Activated CD8-positive, alpha-beta memory T cell treated with anti-CD3 and anti-CD28 coated beads, Interleukin-2, amount 50 U/mL, for 1 hour (primary cell): ENCODE data around the gene SH3BGR.
"Not testable (repeated sequence)": the region's sequence is repeated elsewhere in the genome, so short reads cannot be mapped to it uniquely, and the experiment has no call there.

ENCODE experiments used
- DNase-seq: peaks from one replicate; pipeline ENCODE4 v3.0.0-alpha.2; 2020; ENCODE audit errors: extremely low read depth

Gene SH3BGR

DNA sequence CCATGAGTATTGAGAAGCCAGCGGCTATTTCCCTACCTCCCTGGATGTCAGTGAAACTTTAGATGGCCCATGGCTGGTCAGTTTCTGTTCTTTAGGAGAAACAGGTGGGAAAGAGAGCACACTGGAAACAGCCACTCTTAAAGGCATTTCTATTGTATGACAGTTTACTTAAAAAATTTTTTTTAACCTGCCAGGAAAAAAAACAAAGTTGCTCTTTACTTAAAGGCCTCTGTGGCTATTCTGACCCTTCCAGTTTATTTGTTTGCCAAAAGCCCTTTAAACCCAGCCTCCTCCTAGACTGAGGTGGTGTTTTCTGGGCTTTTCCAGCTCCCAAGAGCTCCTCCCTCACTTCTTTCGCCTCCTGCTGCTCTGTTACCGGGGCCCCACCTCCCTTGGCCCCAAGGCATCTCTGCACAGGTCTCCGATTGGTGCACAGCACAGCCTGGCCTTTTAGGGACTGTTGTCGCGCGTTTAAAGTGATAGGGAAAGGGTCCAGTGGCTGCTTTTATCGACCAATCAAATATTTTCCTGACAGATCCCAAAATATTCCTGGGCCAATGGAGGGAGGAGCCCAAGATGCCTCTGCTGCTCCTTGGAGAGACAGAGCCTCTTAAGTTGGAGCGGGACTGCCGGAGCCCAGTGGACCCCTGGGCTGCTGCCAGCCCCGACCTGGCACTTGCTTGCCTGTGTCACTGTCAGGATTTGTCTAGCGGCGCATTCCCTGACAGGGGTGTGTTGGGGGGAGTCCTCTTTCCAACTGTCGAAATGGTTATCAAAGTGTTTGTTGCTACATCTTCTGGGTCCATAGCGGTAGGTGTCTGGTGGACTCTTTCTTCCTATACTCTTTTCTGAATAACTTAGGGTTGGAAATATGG lies at the start of gene SH3BGR:
TSS of gene SH3BGR (plus strand) at position 639 of the 875 bp plus-strand sequence. CDS start at position 766, 127 bp downstream.
- no peak for DNase-seq

DNA sequence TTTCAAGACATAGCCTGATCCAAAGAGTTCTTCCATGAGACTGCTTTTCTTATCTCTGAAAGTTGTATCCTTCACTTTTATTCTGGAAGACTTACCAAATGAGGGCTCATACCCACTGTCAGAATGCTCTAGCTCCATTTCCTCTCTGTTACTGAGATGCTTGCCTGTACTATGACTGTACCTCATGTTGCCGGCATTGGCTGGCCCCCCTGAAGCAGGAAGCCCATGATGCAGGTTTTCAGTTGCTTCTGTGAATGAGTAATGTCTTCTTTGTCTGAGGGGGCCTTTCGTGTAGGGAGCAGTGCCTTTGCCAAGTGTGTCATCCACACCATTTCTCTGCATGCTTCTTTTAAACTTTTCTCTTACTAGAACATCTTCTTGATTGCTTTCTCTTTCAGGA lies 45.7 kb upstream of the SH3BGR start:
- no peak for DNase-seq

DNA sequence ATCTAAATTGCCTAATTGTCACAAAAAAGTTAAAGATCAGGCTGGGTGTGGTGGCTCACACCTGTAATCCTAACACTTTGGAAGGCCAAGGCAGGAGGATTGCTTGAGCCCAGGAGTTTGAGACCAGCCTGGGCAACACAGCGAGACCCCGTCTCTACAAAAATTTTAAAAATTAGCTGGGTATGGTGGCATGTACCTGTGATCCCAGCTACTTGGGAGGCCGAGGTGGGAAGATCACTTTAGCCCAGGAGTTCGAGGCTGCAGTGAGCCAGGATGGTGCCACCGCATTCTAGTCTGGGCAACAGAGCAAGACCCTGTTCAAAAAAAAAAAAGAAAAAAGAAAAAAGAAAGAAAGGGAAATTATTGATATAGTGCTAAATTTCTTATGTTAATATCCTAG lies 32.6 kb upstream of the SH3BGR start:
- not testable (repeated sequence) for DNase-seq

DNA sequence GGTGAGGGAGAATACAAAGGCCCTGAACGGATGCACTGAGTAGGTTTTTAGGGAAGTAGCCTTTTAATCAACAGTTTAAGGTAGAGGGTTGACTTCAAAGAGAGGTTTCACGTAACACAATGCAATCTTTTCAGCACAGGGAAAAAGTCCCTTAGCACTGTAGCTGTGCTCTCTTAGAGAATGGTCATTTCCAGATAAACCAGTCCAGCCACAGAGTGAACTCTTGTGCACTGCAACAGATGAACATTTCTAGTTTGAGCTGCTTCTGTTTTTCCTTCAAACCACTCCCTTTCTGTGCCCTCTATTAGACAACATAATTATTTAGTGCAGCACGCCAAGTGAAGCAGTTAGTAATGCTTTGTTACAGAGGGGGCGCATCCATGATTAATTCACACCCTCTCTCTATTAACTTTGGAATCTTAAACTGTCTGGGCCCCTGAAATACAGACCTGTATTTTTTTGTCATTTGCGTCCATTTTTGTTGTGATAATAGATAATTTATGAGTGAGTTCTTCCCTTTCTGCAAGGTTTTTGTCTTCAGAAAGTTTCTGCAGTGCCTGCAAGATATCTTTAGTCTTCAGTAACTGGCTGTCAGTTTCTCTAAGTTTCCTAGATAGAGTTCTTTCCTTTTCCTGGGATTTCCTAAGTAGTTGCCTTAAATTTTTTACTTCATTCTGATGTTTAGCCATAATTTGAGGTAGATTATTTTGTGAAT lies 29.1 kb upstream of the SH3BGR start:
- no peak for DNase-seq

DNA sequence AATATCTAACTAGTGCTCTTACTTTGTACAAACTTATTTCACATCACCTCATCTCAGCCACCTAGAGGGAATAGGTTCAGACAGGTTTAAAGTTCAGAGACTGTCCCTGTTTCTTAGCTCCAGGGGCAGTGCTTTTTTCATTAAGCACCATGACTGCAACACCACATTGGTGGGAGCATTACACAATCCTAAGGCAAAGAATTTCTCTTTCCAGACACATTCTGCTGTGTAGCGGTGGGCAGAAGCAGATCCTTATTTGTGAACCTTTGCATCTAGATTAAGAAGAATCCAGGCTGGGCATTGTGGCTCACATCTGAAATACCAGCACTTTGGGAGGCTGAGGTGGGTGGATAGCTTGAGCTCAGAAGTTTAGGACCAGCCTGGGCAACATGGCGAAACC lies 22.3 kb upstream of the SH3BGR start:
- no peak for DNase-seq

DNA sequence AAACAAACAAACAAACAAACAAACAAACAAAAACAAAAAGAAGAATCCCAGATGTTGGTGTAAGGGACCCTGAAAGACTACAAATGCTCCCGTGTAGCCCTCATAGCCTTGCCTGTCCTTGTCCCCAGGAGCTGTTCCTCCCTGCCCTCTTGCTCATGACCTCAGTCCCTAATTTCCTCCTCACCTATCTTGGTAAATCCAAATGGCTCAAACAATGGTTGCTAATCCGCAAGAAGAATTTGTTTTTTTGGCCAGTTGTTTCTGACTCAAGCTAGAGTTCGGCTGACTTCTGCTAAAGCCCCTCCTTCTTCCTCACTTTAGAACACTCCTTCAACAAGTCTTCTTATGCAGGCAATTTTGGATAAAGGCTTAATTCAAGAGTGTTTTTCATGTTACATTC lies 21.8 kb upstream of the SH3BGR start:
- no peak for DNase-seq

DNA sequence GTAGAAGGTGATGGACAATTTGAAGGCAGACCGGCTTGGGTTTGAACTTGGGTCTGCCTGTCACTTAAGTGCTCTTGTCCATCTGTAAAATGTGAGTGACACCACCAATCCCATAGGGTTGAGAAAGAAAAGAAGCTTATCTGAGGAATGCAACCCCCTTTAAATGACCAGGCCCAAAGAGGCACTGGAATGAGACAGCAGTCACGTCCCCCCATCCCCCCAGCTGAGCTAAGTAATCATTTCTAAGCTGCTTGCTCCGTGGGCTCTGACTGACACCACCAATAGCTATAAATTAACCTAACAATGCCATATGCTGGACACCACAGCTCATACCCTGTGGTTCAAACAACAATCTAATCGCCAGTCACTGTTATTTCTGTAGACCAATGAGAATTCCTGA lies 21.3 kb upstream of the SH3BGR start:
- DNase-seq: no peak

DNA sequence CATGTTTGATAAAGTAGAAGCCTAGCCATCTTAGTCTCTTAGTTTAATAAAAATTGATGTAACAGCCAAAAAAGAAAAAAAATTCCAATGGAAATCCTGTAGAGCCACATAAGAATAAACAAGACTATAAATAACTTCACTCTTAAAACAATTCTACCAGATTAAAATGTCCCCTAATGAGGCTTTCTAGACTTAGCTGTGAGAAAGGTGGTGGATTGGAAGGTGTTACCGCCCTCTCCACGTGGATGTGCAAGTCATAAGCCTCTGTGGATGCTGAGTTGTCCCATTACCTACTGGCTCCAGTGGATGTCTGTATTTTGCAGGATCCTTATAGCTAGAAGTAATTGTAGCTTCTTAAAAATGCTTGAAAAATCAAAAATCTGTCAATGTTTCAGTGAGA lies 20.8 kb upstream of the SH3BGR start:
- DNase-seq: no peak

DNA sequence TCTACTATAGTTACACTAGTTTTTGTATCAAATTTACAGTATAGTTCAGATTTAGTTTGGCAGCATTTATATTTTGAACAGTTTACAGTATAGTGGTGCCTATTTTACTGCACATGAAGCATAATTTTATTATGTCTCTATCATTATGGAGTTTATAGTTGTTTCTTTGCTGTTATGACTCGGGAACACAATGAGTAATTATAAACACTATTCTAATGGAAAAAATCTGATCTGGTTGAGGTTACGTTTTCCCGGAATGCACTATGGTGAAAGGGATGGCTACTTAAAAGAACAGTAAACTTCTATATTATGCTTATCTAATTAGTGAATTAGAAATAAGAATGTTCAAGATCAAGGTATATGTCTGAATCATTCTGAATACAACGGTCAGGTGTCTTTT lies 16.8 kb upstream of the SH3BGR start:
- no peak for DNase-seq

DNA sequence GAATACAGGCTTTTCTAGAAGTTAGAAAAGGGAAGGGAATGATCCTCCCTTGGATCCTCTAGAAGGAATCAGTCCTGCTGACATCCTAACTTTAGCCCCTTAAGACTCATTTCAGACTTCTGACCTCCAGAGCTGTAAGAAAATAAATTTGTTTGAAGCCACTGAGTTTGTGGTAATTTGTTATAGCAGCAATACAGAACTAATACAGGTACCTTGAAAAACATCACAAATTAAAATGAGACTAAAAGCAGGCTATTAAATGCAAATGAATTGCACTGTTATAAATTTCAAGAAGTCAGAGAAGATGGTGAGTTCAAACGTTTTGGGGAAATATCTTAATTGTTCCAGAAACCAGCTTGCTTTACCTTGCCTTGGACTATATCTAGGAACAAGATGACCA lies 12.5 kb upstream of the SH3BGR start:
- DNase-seq: no peak

DNA sequence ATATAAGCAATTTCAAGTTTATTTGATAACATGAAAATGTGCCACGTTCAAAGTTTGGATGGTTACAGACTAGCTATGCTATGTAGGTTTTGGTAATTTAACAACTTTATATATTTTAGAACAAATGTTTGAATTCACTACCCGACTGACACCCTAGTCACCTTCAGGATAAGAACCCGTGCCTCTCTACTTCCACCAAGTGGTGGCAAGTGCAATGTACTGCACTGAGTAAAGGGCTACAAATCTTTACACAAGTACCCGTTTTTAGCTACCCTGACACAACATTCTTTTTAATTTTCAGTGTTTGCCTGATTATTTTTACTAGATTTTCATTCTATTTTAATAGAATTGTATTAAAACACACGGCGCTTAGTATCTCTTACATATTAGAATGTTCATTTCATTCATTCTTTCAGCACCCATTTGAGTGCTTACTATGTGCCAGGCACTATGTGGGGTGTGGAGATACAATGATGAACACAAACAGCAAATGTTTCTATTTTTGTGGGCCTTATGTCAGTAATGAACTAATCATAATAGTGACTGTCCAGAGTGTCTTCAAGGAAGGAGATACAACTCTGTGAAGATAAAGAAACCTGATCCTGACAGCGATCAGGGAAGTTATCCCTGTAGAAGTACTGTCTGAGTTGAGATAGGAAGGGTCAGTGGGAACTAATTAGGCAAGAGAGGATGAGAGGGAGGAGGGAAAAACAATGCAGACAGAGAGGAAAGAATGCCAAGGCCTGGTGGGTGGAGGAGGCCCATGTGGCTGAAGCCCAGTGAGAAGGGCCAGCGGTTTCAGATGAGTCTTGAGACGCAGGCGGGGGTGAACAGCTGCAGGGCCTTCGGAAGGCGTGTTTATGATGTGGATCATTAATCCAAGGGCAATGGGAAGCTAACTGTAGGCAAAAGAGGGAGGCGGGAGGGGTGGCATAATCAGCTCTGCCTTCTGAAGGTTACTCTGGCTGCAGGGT lies 10.0 kb upstream of the SH3BGR start:
- no peak for DNase-seq

DNA sequence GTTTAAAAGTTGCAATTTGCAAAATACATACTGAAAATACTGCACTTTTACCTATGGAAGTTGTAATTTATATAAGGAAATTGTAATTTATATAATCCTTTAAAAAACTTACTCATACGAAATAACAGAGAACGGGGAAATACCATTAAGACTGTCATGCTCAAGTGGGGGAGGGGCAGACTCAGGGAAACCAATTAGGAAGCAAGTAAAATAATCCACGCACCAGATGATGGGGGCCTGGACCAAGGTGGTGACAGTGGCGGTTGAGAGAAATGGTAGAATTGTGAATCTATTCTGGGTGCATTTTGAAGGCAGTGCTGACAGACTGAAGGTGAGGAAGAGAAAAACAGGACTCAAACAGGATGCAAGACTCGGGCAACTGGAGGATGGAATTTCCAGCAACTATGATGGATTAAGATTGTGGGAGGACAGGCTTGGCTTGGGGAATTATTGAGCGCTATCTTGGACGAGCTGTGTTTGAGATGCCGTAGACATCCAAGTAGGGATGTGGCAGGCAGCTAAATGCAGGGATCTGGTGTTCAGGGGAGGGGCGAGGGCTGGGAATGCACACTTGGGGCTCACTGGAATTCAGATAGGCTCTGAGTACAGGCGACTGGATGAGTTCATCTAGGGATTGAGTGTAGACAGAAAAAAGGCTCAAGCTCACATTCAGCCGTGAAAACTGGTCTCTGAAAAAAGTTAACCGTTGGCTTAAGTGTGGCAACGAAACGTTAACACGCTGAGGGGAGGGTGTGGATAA lies 7.2 kb upstream of the SH3BGR start:
- no peak for DNase-seq

DNA sequence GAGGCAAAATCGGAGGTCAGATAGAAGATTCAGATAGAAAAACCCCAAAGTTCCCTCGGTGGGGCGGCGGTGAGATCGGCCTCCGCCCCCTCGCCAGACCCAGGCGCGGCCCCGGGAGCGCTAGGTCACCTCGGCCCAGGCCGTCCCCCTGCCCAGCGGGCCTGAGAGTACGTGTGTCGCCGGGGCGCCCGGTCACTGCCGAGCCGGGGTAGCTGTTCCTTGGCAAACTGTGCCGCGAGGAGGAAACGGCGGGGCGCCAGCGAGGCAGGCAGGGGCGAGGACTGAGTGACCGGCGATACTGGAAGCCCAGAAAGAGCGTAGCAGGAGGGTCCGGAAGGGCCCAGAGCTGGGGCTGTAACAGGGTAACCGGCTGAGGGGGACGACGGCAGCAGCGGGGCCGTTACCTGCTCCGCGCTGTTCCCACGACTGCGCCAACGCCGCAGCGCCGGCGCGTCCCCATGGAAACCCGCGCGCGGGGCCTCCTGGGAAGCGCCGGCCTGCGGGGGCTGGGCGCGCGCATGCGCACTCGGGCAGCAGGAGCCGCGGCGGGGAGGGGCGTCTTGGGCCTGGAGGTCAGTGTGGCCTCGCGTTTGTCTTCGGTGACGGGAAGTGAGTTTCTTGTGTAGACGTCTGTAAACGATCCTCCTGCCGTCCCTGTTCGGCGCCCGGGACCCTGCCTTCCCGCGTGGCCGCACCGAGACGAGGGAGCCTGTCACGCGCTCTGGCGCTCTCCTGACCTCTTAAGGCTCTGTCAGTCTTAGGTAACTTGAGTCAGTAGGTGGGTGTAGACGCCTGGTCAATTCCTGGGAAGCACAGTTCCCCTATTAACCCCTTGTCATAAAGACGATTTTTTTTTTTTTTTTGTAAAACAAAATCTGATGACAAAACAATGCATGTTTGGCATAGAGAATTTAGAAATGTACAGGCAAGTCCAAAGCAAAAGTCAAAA lies 6.2 kb upstream of the SH3BGR start, which contains the start of gene LCA5L:
TSS of gene LCA5L (minus strand) at position 458 of the 949 bp plus-strand sequence. CDS start 17,285 bp downstream, outside the sequence.
- peak; percentile 45 for DNase-seq

DNA sequence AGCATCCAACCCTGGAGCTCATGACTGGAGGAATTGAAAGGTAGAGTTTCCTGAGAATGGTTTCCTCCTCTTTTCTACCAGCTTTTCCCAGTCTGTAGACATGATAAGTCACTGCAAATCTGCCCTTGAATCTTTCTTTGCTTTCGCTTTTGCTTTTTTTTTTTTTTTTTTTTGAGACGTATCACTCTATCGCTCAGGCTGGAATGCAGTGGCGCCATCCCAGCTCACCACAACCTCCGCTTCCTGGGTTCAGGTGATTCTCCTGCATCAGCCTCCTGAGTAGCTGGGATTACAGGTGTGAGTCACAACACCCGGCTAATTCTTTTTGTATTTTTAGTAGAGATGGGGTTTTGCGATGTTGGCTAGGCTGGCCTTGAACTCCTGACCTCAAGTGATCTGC lies 4.5 kb upstream of the SH3BGR start:
- DNase-seq: no peak

DNA sequence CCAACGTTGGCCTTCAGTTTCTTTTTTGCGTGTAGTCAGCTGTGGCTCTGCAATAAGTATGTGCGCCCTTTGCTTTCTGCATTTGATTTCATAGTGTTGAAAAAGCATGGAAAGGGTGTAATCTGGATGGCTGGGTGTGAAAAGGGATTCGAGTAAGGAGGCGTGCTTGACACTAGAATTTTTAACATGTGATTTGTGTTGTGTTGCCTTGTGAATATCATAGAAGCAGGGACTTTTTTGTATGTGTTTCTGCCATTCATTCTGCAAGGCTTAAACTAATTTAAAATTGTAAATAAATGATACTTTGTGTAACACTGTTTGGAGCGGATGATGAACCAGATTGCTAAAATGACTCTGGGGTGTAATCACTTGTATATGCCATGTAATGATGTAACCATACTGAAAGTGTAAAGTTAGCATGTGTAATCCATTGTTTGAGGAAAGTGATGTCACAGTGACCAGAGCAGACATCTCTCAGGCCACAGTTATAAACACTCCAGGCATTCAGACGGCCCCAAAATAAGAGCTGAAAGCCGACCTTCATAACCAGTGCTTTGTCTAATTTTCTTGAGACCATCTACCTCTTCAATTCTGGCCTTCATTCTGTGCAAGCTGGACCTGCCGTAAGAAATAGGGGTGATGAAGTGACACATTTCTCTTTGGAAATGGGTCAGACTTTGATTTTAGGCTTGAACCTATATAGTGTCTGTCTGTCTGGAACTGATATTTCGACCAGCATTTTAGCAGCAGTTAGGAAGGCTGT lies 618 bp downstream of the SH3BGR start:
- DNase-seq: no peak

DNA sequence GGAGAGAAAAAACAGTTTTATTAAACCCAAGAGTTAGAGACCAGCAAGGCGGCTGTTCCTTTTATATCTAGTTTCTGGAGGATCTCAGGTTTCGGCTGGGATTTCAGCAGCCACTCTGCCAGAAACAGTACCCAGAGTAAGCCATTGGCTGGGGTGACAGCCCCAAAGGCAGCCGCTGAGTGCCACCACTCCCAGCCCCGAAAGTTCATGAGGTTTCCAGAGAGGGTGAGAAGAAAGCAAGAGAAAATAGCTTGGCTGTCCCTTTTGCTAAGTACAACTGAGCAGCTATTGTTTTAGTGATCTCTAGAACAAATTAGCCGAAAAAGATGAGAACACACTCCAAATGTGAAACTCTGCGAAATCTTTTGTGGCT lies 1.2 kb downstream of the SH3BGR start:
- no peak for DNase-seq

DNA sequence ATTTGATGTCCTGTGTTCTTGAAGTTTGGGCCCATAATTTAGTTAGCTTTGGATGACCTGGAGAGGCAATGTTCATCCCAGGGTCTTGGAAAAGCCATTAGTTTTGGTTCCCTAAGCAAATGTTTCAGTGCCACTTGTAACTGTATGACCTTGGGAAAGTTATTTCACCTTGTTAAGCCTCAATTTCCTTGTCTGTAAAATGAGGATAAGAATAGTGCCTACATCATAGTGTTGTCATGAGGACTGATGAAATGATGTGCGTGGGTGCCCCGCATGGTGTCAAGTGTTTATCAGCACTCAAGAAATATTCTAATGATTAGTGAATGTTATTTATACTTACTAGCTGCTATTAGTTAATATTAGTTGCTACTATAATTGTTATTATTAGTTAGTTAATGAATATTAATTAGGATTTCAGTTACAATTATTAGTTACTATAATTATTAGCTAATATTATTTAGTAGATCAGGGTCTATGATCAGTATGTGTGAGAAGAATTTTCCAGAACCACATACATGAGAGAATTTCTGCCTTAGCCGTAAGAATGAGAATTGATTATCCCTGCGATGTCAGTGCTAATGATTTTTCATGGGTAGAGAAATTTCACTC lies 1.9 kb downstream of the SH3BGR start:
- DNase-seq: no peak

DNA sequence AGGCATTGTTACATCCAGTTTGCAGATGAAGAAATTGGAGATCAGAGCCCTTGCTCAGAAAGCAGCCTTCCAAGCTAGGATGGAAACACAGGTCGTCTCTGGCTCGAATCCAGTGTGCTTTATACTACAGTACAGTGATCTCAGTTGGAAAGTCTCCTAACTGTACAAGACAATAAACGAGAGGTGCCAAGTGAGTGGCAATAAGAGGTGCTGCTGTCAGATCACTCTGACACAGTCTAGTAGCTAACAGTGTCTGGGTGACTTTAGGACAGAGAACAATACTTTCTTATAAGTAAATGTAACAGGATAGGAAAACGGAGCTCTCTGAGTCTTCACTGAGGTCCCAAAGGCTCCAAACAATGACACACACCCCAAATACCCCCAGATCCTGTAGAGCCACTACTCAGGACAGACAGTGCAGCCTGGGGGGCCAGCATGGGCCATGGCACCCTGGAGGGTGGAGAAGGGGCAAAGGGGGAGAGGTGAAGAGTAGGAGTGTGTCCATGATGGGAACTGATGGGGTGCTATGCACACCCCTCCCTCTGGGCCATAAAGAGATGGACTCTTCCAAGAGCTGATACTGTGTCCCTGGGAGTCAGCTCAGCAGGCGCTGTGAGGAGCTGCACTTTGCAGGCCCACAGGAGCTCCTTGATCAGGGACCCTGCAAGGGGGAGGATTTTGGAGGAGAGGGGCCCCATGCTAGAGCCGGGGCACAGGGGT lies 3.3 kb downstream of the SH3BGR start:
- DNase-seq: no peak
